ENCODE measurements around the gene BIRC3.

- TF ChIP-seq CTCF (IDR thresholded peaks at IDR 0.05; ENCODE audit: poor library complexity, severe bottlenecking) = no peak
- TF ChIP-seq EZH2 (IDR thresholded peaks at IDR 0.05; ENCODE audit: borderline replicate concordance, insufficient read depth, low read length, poor library complexity, severe bottlenecking) = no peak
- no peak for TF ChIP-seq RAD21 (conservative IDR thresholded peaks at IDR 0.05)
- TF ChIP-seq MXI1 (conservative IDR thresholded peaks at IDR 0.05; ENCODE audit: poor library complexity, severe bottlenecking) = no peak
- TF ChIP-seq POLR2AphosphoS5 (IDR thresholded peaks at IDR 0.05) = no peak
These were observed 11.2 kb upstream of the BIRC3 start for GRCh38 chr11:102306048-102306597.

Measured in neural cell (in vitro differentiated cells).